Naive thymus-derived CD8-positive, alpha-beta T cell (primary cell): ENCODE measurements around the gene RNF146. TPM values are rescaled to one million over a fixed set of nuclear protein-coding genes. Genes with fewer than 3 reads are reported as not detected.
"Not testable (repeated sequence)": the region's sequence is repeated elsewhere in the genome, so short reads cannot be mapped to it uniquely, and the experiment has no call there.

Source experiments
- ATAC-seq, 2 donors: fragments of 150-1000 bp; cut with Tn5 transposase in 1 of 2; sonication (Bioruptor Pico), chemical (Tn5 transposase) in 1 of 2; 1 replicate in 1 of 2; 2 replicates in 1 of 2; pipeline ENCODE4 v1.10.0; 2021; ENCODE audit warnings: mild to moderate bottlenecking in 2 of 2, moderate library complexity in 2 of 2
- POLR2A ChIA-PET: fragments of 350-600 bp; sonication (Branson Sonifier 250); formaldehyde crosslinking; loops from one replicate; lab custom pipeline; 2021; ENCODE audit warnings: antibody characterized with exemption; lab: Charles Lee
- DNase-seq, 10 donors: peaks; one replicate each; pipeline versions ENCODE4 v3.0.0 to v3.0.0-alpha.2; 2020 to 2022
- H3K27ac Mint-ChIP-seq, 10 donors: one replicate each; pipeline ENCODE4 v1.8.0; 2020 to 2022; ENCODE audit warnings: mild to moderate bottlenecking in 10 of 10, mixed read lengths in 10 of 10, moderate library complexity in 4 of 10, inconsistent platforms in 1 of 10
- H3K27me3 Mint-ChIP-seq, 5 donors: one replicate each; pipeline ENCODE4 v1.8.0; 2021 to 2022; ENCODE audit warnings: mixed read lengths in 5 of 5
- H3K36me3 Mint-ChIP-seq, 3 donors: one replicate each; pipeline ENCODE4 v1.8.0; 2020 to 2022; ENCODE audit warnings: mixed read lengths in 3 of 3, mild to moderate bottlenecking in 2 of 3, inconsistent platforms in 1 of 3
- H3K4me1 Mint-ChIP-seq, 4 donors: one replicate each; pipeline ENCODE4 v1.8.0; 2021 to 2022; ENCODE audit warnings: mixed read lengths in 4 of 4
- H3K4me3 Mint-ChIP-seq, 10 donors: one replicate each; pipeline ENCODE4 v1.8.0; 2020 to 2022; ENCODE audit warnings: mild to moderate bottlenecking in 10 of 10, mixed read lengths in 10 of 10, moderate library complexity in 6 of 10, inconsistent platforms in 1 of 10
- H3K9me3 Mint-ChIP-seq, 9 donors: one replicate each; pipeline ENCODE4 v1.8.0; 2020 to 2022; ENCODE audit warnings: mixed read lengths in 9 of 9, mild to moderate bottlenecking in 3 of 9, inconsistent platforms in 1 of 9, moderate library complexity in 1 of 9
- polyA plus RNA-seq, 3 donors: library from polyadenylated mRNA; unstranded; fragments of 300-500 nt; fragmentation: Illumina TruSeq; gene quantifications; one replicate each; pipeline ENCODE4 v1.2.3, GENCODE V29; 2021
- total RNA-seq, 8 experiments: library from RNA in 2 of 8; stranded (reverse) in 2 of 8; gene quantifications; one replicate each; pipeline ENCODE4 v1.2.3 and lab custom pipeline; 2021 to 2026

Gene RNF146
- 10 to 100 TPM; 31.1 to 38.5 TPM for total RNA-seq
- polyA plus RNA-seq = 10 to 100 TPM in 1 of 3 donors, 1 to 10 TPM in 2; 8.6 to 11.6 (median 9.3) TPM
- 8.9 to 34.1 (median 20.2) reads per million in 6 experiments for total RNA-seq (lab: John Stamatoyannopoulos, UW)

- H3K4me3 Mint-ChIP-seq = peak within 1 kb of the TSS; percentile 94 to 100 (median 99)
- peak within 1 kb of the TSS; percentile 94 to 100 (median 98) for H3K27ac Mint-ChIP-seq
- H3K36me3 Mint-ChIP-seq = peaks cover 0 to 8% (median 2%) of the 10 kb centered on the region in 3 donors
- POLR2A ChIA-PET = interaction anchor here (0.6 to 2.7 kb wide), 9 partner anchors 10 to 1485 kb away, joined by 3 to 13 read pairs (median 4); partner anchors contain the start of genes ECHDC1, NCOA7 and TRMT11
- DNase-seq = peak; percentile 48 to 85 (median 70)
- peaks cover 18 to 47% (median 38%) of the 10 kb centered on the region in 4 donors for H3K4me1 Mint-ChIP-seq
- H3K27me3 Mint-ChIP-seq = peaks cover 0 to 2% (median 0%) of the 10 kb centered on the region in 5 donors
- no peaks in the 10 kb centered on the region for H3K9me3 Mint-ChIP-seq
- ATAC-seq = peak; percentile 78 to 79
Observed at GRCh38 chr6:127266178-127266891, at the start of gene RNF146. Gene RNF146 (plus strand): TSS chr6:127266864. CDS start chr6:127280339, 13,475 bp downstream.

GRCh38 chr6:127219869-127220268 is 46.8 kb upstream of the RNF146 start:
- Mint-ChIP-seq H3K9me3 (no peaks in the 10 kb centered on the region), H3K4me3 (no peak overlapping the region), H3K27ac (no peak overlapping the region), H3K36me3 (no peaks in the 10 kb centered on the region), H3K27me3 (peaks cover 20 to 35% (median 22%) of the 10 kb centered on the region in 5 donors), H3K4me1 (no peaks in the 10 kb centered on the region)
- POLR2A ChIA-PET = no interaction called here
- DNase-seq = no peak
- no peak for ATAC-seq

GRCh38 chr6:127221201-127221600 is 45.5 kb upstream of the RNF146 start:
- H3K27ac Mint-ChIP-seq = no peak overlapping the region
- no peaks in the 10 kb centered on the region for H3K36me3 Mint-ChIP-seq
- POLR2A ChIA-PET = no interaction called here
- H3K27me3 Mint-ChIP-seq = peaks cover 18 to 35% (median 26%) of the 10 kb centered on the region in 5 donors
- DNase-seq (no peak), ATAC-seq (no peak)
- H3K4me1 Mint-ChIP-seq = no peaks in the 10 kb centered on the region
- H3K9me3 Mint-ChIP-seq = no peaks in the 10 kb centered on the region
- no peak overlapping the region for H3K4me3 Mint-ChIP-seq

GRCh38 chr6:127222418-127222817 is 44.2 kb upstream of the RNF146 start:
- H3K27me3 Mint-ChIP-seq = peaks cover 20 to 37% (median 29%) of the 10 kb centered on the region in 5 donors

DNA sequence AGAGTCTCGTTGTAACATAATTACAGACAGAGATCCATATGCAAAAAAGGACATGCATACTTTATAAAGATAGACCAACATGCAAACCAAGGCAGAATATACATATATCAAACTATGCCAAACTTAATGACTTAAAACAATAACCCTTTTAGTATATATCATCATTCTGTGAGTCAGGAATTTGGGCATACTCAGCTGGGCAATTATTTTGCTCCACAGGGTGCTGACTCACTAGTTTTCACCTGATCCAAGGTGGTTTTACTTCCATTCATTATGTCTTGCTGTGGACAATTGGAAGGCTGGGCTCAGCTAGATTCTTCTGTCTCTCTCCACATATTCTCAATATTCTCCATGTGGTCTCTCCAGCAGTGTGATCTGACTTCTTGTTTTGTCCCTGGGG is 41.2 kb upstream of the RNF146 start:
- H3K27ac Mint-ChIP-seq = no peak overlapping the region
- POLR2A ChIA-PET = no interaction called here
- ATAC-seq (no peak), DNase-seq (no peak)
- H3K4me3 Mint-ChIP-seq = no peak overlapping the region
- H3K27me3 Mint-ChIP-seq = peaks cover 22 to 43% (median 33%) of the 10 kb centered on the region in 5 donors
- H3K9me3 Mint-ChIP-seq = peaks cover 0 to 19% (median 7%) of the 10 kb centered on the region in 9 donors
- H3K36me3 Mint-ChIP-seq = peaks cover 0 to 8% (median 0%) of the 10 kb centered on the region in 3 donors
- H3K4me1 Mint-ChIP-seq = no peaks in the 10 kb centered on the region

More at GRCh38 chr6:127222418-127222817, 44.2 kb upstream of the RNF146 start:
- H3K36me3 Mint-ChIP-seq = no peaks in the 10 kb centered on the region
- POLR2A ChIA-PET = no interaction called here
- H3K4me3 Mint-ChIP-seq = no peak overlapping the region
- no peak for ATAC-seq
- H3K9me3 Mint-ChIP-seq = peaks cover 0 to 2% (median 0%) of the 10 kb centered on the region in 9 donors
- no peak for DNase-seq
- H3K4me1 Mint-ChIP-seq = no peaks in the 10 kb centered on the region
- no peak overlapping the region for H3K27ac Mint-ChIP-seq

DNA sequence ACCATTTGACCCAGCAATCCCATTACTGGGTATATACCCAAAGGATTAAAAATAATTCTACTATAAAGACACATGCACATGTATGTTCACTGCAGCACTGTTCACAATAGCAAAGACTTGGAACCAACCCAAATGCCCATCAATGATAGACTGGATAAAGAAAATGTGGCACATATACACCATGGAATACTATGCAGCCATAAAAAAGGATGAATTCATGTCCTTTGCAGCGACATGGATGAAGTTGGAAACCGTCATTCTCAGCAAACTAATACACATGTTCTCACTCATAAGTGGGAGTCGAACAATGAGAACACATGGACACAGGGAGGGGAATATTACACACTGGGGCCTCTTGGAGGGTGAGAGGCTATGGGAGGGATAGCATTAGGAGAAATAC is 32.8 kb upstream of the RNF146 start:
- DNase-seq, POLR2A ChIA-PET, ATAC-seq, H3K27ac Mint-ChIP-seq, H3K4me3 Mint-ChIP-seq, H3K4me1 Mint-ChIP-seq: not testable (repeated sequence)
- Mint-ChIP-seq H3K27me3 (peaks cover 10 to 25% (median 11%) of the 10 kb centered on the region in 5 donors), H3K36me3 (peaks cover 0 to 11% (median 1%) of the 10 kb centered on the region in 3 donors), H3K9me3 (peaks cover 1 to 66% (median 24%) of the 10 kb centered on the region in 9 donors)

DNA sequence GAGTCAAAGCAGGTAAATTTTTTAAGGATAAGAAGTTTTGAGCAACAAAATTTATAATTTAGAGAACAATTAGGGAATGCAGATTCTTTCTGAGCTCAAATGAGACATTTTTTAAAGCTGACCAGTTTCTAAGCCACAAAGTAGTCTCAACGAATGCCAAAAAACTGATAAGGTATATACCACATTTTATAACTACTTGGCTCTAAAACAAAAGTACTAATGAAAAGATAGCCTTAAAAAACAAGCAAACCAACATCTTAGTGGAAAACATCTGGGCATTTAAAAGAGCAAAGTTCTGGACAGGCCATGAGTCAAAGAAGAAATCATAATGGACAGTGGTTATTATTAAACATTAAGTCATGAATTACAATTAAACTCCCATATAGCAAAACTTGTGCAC is 23.2 kb upstream of the RNF146 start:
- H3K4me1 Mint-ChIP-seq = no peaks in the 10 kb centered on the region
- H3K36me3 Mint-ChIP-seq = peaks cover 0 to 5% (median 0%) of the 10 kb centered on the region in 3 donors
- DNase-seq (no peak), ATAC-seq (no peak)
- POLR2A ChIA-PET = no interaction called here
- peaks cover 13 to 25% (median 15%) of the 10 kb centered on the region in 5 donors for H3K27me3 Mint-ChIP-seq
- no peak overlapping the region for H3K4me3 Mint-ChIP-seq
- H3K27ac Mint-ChIP-seq = no peak overlapping the region
- H3K9me3 Mint-ChIP-seq = peaks cover 0 to 3% (median 0%) of the 10 kb centered on the region in 9 donors

GRCh38 chr6:127247114-127248096 is 19.3 kb upstream of the RNF146 start:
- H3K27ac Mint-ChIP-seq = no peak overlapping the region
- no peaks in the 10 kb centered on the region for H3K4me1 Mint-ChIP-seq
- POLR2A ChIA-PET = no interaction called here
- H3K4me3 Mint-ChIP-seq = no peak overlapping the region
- no peak for DNase-seq
- H3K27me3 Mint-ChIP-seq = peaks cover 4 to 14% (median 9%) of the 10 kb centered on the region in 5 donors
- H3K36me3 Mint-ChIP-seq = no peaks in the 10 kb centered on the region
- no peak for ATAC-seq
- no peaks in the 10 kb centered on the region for H3K9me3 Mint-ChIP-seq

- POLR2A ChIA-PET = no interaction called here
- Mint-ChIP-seq H3K4me3 (no peak overlapping the region), H3K27me3 (peaks cover 6 to 14% (median 9%) of the 10 kb centered on the region in 5 donors), H3K36me3 (no peaks in the 10 kb centered on the region), H3K9me3 (no peaks in the 10 kb centered on the region), H3K4me1 (no peaks in the 10 kb centered on the region), H3K27ac (no peak overlapping the region)
- no peak for ATAC-seq
- no peak for DNase-seq
Observed at GRCh38 chr6:127249621-127250020, 17.0 kb upstream of the RNF146 start.

DNA sequence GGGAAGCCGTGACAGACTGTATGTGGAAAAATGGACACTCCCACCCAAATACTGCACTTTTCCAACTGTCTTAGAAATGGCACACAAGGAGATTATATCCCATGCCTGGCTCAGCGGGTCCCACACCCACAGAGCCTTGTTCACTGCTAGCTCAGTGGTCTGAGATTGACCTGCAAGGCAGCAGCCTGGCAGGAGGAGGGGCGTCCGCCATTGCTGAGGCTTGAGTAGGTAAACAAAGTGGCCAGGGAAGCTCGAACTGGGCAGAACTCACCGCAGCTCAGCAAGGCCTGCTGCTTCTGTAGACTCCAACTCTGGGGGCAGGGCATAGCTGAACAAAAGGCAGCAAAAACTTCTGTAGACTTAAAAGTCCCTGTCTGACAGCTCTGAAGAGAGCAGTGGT is 11.4 kb upstream of the RNF146 start:
- ATAC-seq = no peak
- DNase-seq = no peak
- POLR2A ChIA-PET = no interaction called here
- H3K9me3 Mint-ChIP-seq = no peaks in the 10 kb centered on the region
- no peaks in the 10 kb centered on the region for H3K4me1 Mint-ChIP-seq
- H3K27me3 Mint-ChIP-seq = peaks cover 0 to 10% (median 4%) of the 10 kb centered on the region in 5 donors
- no peak overlapping the region for H3K4me3 Mint-ChIP-seq
- H3K27ac Mint-ChIP-seq = no peak overlapping the region
- no peaks in the 10 kb centered on the region for H3K36me3 Mint-ChIP-seq

DNA sequence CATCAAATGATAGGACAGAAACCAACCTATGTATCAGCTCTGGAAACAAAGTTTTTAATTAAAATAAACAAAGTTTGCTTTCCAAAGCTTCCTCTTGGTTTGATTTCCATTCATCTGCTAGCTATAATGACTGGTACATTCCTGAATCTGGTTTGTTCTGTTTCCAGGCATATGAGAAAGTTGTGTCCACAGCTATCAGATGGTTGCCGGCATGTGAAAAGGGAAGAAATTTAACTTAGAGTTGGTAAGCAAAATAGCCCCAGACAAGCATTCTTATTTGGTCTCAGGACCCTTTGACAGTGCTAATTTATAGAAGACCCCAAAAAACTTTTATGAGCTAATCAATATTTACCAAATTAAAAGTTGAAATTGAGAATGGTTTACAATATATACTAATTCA is 3.8 kb upstream of the RNF146 start:
- no peak for ATAC-seq
- peaks cover 0 to 8% (median 2%) of the 10 kb centered on the region in 3 donors for H3K36me3 Mint-ChIP-seq
- H3K9me3 Mint-ChIP-seq = no peaks in the 10 kb centered on the region
- no peak overlapping the region for H3K4me3 Mint-ChIP-seq
- DNase-seq = no peak
- POLR2A ChIA-PET = no interaction called here
- H3K4me1 Mint-ChIP-seq = peaks cover 9 to 24% (median 9%) of the 10 kb centered on the region in 4 donors
- H3K27ac Mint-ChIP-seq = no peak overlapping the region
- H3K27me3 Mint-ChIP-seq = peaks cover 0 to 7% (median 0%) of the 10 kb centered on the region in 5 donors

GRCh38 chr6:127263481-127263880 is 3.2 kb upstream of the RNF146 start:
- peaks cover 14 to 30% (median 15%) of the 10 kb centered on the region in 4 donors for H3K4me1 Mint-ChIP-seq
- H3K4me3 Mint-ChIP-seq = no peak overlapping the region
- POLR2A ChIA-PET = no interaction called here
- H3K27me3 Mint-ChIP-seq = peaks cover 0 to 7% (median 0%) of the 10 kb centered on the region in 5 donors
- peaks cover 0 to 8% (median 2%) of the 10 kb centered on the region in 3 donors for H3K36me3 Mint-ChIP-seq
- ATAC-seq = no peak
- no peaks in the 10 kb centered on the region for H3K9me3 Mint-ChIP-seq
- DNase-seq = no peak
- H3K27ac Mint-ChIP-seq = no peak overlapping the region
